NCI-H345 treated with DMSO at 0.1 percent for 48 hours (cell line): Measurements from ENCODE around the gene ZNHIT3.
A peak's percentile ranks its signal among the peaks of the same experiment; 100 is the strongest.
"Not testable (repeated sequence)": the region's sequence is repeated elsewhere in the genome, so short reads cannot be mapped to it uniquely, and the experiment has no call there.

Experiments
- DNase-seq: peaks from one replicate; lab custom pipeline; 2025; ENCODE audit not compliant: unreplicated experiment; lab: John Stamatoyannopoulos, UW

Gene ZNHIT3

DNA sequence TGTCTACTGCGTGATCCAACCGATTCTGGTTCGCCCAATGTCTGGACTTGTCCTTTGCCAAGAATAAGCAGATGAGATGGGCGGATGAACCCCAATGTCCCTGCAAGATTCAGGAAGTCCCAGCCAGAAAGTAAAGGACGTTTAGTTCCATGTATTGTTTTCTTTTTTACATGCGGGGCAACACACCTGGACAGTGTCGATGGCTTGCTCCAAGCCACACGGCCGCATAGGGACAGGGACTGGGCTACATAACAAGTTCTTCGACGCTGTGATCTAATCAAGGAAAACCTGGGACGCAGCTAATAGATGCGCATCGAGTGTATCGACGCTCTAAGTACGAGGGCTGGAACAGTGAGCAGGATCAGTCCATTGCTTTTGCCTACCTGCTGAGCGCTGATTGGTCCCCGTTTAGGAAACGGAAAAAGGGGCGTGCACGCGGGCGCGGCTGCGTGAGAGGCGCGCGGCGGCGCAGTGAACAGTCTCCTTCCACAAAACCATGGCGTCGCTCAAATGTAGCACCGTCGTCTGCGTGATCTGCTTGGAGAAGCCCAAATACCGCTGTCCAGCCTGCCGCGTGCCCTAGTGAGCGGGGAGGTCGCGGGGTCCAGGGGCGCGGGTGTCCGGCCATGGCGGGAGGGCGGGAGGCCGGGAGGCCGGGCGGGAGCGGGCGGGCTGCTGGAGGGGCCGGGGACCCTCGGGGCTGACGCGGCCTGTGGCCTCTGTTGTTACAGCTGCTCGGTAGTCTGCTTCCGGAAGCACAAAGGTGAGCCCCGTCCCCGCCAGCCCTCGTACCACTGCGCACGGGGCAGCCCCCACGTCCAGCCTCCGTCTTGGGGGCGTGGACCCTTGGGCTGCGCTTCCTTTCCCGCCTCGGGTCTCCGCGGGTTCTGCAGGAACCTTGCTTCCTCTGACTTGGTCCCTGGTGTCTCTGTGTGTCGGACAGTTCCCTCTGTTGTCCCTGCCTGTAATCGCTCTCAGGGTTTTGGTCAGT lies at the start of gene ZNHIT3:
Gene ZNHIT3 (plus strand): TSS at position 478 of the 991 bp plus-strand sequence. CDS start 19 bp downstream, at position 497.
- peak; percentile 95 for DNase-seq

GRCh38 chr17:36441792-36442191 lies 44.7 kb upstream of the ZNHIT3 start:
- not testable (repeated sequence) for DNase-seq

GRCh38 chr17:36443777-36444176 lies 42.7 kb upstream of the ZNHIT3 start:
- no peak for DNase-seq

GRCh38 chr17:36449997-36450396 lies 36.5 kb upstream of the ZNHIT3 start:
- not testable (repeated sequence) for DNase-seq

DNA sequence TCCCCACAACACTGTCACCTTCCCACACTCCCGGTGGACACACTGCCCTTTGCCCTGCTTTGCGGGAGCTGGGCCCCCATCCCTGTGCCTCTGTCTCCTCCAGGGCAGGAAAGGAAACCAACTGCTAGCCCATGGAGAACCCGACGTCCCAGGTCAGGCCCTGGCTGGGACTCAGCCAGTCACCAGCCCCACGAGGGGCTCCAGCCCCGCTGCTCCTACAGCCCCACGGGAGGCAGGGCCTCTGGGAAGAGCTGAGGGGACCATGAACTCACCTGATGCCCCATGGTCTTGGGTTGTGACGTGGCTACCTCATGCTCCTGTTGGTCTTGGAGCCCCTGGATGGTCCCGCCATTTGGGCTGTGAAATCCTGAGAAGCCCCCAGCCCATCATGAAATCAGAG lies 33.6 kb upstream of the ZNHIT3 start:
- not testable (repeated sequence) for DNase-seq

DNA sequence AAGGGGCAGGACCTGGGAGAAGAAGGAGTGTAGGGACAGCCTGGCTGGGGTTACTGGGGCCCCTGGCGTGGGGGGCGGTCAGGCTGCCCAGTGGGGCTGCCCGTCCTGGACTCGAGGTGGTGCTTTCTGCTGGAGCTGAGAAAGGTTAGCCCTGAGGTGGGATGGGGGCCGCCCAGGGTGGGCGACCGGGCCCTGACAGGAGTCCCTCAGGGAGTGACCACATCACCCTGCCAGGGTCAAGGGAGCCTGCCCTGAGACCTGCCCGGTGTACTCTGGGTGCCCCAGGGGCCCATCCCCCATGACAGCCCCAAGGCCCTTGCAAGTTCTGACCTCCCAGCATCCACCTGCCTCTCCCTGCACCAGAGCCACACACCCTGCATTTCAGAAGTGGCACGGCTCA lies 28.8 kb upstream of the ZNHIT3 start:
- not testable (repeated sequence) for DNase-seq

- no peak for DNase-seq
Measured at GRCh38 chr17:36459045-36459444, 27.4 kb upstream of the ZNHIT3 start.

GRCh38 chr17:36459601-36460000 lies 26.9 kb upstream of the ZNHIT3 start:
- DNase-seq, result no peak

- DNase-seq, result no peak
Measured at GRCh38 chr17:36460265-36460937, 26.1 kb upstream of the ZNHIT3 start.

GRCh38 chr17:36461330-36462110 lies 25.0 kb upstream of the ZNHIT3 start:
- DNase-seq, result no peak

GRCh38 chr17:36463916-36464764 lies 22.3 kb upstream of the ZNHIT3 start:
- no peak for DNase-seq

- no peak for DNase-seq
Measured at GRCh38 chr17:36464765-36465088, 21.8 kb upstream of the ZNHIT3 start.

GRCh38 chr17:36468903-36469635 lies 17.4 kb upstream of the ZNHIT3 start:
- peak; percentile 51 for DNase-seq

DNA sequence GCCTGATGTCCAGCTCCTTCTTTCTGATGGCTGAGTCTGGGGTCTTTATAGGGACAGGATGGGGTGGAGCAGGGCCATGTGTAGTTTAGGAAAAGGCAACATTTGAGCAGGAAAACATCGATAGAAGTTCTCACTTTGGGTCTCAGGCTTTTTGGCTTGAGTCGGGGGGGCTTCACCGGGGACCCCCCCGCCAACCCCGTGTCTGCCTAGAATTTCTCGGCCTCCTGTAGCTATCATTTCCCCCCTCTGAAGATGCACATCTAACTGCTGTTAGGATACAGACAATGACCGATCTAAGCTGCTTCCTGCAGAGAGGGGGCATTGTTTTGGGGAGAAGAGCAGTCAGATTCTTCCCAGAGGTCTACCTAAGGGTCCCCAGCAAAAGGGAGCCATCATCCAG lies 16.7 kb upstream of the ZNHIT3 start:
- no peak for DNase-seq

DNA sequence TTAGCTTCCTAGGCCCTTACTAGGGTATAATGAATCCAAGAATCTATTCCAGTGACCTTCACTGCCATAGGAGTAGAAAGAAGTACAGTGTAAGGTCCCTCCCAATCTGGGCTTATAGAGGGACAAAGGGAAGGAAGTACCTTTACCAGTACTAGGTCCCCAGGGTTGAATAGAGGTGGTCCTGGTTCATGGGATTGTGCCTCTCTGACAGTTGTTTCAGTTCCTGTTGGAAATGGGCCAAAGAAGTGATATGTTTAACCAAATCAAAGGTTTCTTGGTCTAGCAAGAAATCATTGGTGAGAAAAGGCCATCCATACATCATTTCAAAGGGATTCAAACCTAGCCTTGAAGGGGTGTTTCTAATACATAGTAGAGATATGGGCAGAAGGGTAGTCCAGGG lies 16.0 kb upstream of the ZNHIT3 start:
- no peak for DNase-seq

DNA sequence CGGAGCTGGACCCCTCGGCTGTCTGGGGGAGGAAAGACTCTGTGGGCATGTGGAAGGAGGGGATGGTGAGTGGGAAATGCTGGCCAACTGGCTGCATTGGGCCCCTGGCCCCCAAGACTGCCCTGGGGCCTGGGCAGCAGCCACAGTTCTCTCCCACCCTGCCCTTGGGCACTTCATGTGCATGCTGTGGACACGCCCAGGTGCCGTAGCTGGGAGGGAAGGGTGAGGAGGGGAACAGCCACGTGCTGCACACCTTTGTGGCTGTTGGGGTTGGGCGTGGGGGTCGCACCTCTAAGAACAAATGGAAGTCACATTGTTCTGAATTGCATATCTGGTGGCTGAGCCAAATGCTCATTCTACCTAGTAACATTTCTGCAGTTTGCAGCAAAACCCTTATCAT lies 11.9 kb upstream of the ZNHIT3 start:
- DNase-seq, result no peak

DNA sequence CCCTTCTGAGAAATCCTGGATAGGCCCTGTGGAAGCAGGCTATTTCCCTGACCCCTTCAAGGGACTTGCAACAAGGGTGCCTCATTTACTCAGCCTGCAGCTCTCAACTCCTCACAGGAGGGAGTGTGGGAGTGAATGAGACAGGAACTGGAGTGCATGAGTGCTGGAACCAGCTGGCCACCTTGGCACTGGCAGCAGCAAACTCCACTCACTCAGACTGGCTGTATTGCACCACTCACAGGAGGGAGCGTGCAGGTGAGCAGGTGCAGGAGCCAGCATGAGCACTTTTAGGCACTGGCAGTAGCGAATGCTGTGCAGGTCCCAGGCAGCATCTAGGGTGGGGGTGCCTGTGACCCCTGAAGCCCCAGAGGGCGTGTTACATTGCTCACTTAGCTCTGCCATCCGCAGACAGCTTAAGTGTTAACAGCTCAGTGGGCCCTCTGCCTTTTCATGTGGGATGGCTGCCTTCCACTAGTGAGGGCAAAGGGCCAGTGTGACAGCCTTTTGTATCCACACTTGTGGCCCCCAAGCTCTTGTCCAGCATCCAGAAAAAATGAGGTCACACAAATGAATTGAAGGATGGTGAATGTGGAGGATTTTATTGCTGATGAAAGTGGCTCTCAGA lies 11.0 kb upstream of the ZNHIT3 start:
- peak; percentile 72 for DNase-seq

- no peak for DNase-seq
Measured at GRCh38 chr17:36481829-36482228, 4.7 kb upstream of the ZNHIT3 start.
